Fibroblast of the conjunctiva (primary cell): Measurements from ENCODE around the gene RAD23B.

Experiments used
- DNase-seq: peaks from one replicate; pipeline ENCODE4 v3.0.0-alpha.2; 2010; ENCODE audit warnings: low read depth

The RAD23B gene

DNA sequence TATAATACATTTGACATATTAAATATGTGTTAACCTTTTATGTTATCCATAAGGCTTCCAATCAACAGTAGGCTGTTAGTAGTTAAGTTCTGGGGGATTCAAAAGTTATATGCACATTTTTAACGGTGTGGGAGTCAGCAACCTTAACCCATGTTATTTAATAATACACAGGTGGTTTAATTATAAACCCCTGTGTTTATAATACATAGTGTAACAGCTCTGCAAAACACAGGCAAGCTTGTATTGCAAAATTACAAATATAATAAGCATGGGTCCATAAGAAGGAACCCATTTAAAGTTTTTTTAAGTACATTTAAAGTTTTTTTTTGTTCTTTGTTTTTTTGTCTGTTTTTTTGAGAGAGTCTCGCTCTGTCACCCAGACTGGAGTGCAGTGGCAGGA lies 14.5 kb upstream of the RAD23B start:
- DNase-seq, result no peak

- no peak for DNase-seq
Observed at GRCh38 chr9:107269254-107269653, 13.8 kb upstream of the RAD23B start.

DNA sequence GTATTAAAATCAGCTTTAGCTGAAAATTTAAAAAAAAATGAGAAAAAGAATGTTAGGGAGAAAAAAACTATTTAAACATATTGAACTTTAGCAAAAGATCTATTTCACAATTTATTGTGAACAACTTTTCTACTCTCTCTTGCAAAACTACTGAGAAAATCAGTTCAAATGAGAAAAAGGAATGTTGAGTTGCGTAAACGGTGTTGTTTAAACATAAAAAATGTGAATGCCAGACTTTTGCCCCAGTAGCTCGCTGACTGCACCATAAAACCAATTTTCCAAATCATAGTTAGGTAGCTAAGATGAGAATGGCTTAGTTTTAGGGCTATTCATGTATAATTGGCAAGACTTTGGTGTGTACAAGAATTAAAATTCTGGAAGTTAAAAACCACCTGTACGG lies 13.4 kb upstream of the RAD23B start:
- DNase-seq, result no peak

- no peak for DNase-seq
Observed at GRCh38 chr9:107270082-107270481, 13.0 kb upstream of the RAD23B start.

- DNase-seq, result no peak
Observed at GRCh38 chr9:107270580-107270979, 12.5 kb upstream of the RAD23B start.

- no peak for DNase-seq
Observed at GRCh38 chr9:107273634-107274033, 9.4 kb upstream of the RAD23B start.

DNA sequence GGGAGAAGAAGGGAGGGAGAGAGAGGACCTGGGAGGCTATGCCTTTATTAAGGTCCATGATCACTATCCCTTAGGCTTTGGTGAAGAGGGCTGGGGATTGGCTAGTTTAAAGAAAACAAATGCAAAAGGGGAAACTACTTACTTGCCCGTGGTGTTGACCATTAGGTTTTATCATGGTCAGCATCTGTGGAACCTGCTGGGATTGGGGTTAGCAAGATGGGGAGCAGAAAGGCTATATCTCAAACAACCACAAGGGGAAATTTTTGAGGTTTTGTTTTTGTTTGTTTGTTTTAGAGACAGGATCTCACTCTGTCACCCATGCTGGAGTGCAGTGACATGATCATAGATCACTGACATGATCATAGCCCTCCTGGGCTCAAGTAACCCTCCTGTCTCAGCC lies 9.0 kb upstream of the RAD23B start:
- DNase-seq, result no peak

- DNase-seq, result peak; percentile 98
Observed at GRCh38 chr9:107274953-107275422, 8.1 kb upstream of the RAD23B start.

GRCh38 chr9:107275530-107275929 lies 7.5 kb upstream of the RAD23B start:
- DNase-seq, result no peak

DNA sequence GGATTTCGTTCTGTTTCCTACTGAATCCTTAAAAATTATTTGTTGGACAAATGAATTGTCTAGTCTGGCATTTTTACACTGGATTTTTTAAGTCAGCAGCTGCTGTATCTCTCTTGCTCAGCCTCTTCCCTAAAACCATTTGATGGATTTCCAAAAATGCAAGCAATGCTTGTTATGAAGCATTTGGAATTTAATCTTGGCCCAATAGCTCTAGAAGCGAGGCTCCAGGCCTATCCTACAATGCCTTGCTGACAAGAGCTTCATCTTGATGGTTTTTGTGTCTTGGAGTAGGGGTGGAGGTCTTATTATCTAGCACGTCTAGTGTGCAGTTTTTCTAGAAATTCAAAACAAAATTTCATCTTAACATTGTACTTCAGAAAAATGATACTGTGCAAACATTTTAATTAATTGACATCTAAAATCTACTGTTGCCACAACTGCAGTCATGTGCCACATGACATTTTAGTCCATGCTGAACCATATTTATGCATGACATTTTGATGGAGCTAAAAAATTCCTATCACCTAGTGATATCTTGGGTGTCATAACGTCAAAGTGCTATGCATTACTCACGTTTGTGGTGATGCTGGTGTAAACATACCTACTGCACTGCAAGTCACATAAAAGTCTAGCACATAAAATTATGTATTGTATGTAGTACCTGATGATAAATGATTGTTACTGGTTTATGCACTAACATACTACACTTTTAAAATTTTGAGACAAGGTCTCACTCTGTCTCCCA lies 5.9 kb upstream of the RAD23B start:
- DNase-seq, result no peak

GRCh38 chr9:107277801-107278200 lies 5.3 kb upstream of the RAD23B start:
- DNase-seq, result no peak

GRCh38 chr9:107279086-107279485 lies 4.0 kb upstream of the RAD23B start:
- no peak for DNase-seq

DNA sequence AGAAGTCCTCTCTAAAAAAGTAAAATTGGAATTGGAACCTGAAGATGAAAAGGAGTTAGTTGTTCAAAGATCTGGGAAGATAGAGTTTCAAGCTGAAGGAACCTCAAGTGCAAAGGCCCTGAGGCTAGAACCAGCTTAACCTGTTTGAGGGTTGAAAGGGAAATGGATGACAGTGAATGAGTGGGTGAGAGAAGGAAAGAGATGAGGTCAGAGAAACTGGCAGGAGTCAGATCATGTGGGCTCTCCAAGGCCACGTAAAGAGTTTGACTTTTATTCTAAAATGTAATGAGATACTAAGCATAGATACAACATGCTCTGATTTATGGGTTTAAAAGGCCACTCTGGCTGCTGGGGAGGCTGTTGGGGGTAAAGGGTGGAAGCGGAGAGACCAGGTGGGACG lies 2.5 kb upstream of the RAD23B start:
- no peak for DNase-seq

- DNase-seq, result no peak
Observed at GRCh38 chr9:107281184-107281583, 1.9 kb upstream of the RAD23B start.

DNA sequence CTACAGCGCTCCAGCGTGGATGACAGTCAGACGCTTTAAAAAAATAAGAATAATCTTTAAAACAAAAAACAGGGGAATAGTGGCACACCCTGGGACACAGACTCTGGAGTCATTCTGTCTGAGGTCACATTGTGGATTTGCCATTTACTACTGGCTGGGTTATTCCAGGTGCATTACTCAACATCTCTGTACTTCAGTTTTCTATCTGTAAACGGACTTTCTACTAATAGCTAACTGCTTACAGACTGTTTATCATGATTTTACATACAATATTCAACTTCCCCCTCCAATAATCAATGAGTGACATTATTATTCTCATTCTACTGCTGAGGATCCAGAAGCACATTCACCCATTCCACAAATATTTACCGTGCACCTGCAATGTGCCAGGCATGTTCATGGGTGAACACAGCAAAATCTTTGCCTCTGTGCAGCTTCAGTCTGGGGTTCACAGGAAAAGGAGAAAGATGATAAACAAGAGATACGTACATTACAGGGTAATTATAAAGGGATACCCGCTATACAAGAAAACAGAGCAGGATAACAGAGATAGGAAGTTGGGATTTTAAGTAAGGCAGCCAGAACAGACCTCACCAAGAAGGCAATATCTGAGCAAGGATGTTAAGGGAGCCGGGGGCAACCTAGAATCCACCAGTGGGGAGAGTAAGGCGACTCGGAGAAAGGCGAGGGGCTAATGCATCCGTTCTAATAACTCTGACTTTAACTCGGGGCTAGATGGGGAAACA lies 984 bp upstream of the RAD23B start:
- DNase-seq, result no peak

DNA sequence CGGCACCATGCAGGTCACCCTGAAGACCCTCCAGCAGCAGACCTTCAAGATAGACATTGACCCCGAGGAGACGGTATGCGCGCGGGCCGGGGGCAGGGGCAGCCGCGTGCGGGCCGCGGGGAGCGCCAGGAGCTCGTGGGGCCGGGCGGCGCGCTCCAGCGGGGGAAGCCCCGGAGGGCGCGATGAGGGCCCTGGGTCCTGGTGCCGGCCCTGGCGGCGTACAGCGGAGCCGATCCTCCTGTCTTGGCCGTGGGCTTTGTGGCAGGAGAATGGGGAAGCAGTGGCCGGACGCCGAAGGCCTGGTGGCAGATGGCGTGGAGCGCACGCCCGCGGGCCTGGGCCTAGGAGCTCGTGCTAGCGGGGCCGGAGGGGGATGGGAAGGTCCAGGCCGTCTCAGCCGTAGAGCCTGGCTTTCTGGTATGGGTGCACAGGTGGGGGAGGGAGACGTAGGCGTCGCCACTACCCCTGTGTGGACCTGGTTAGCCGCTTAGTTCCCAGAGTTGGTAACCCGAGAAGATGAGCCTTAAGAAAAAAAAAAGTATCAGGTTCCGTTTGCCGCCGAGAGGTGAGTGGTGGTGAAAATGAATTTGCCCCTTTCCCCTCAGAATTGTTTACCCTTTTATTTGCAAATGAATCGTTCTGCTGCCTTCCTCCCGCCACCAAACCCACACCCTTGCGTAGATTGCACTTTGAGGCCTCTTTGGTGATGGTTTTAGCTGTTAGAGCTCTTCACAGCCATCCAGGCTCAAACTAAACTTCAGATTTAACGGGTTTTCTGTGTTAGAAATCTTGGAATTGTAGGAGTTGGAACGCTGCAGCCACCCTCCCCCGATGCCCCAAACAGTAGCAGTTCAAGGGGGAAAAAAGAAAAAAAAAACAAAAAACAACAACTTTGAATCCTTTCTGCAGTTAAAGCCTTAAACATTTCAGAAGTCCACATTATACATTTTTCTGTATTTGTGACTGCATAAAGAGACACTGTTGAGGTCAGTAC lies 841 bp downstream of the RAD23B start:
- DNase-seq, result no peak

DNA sequence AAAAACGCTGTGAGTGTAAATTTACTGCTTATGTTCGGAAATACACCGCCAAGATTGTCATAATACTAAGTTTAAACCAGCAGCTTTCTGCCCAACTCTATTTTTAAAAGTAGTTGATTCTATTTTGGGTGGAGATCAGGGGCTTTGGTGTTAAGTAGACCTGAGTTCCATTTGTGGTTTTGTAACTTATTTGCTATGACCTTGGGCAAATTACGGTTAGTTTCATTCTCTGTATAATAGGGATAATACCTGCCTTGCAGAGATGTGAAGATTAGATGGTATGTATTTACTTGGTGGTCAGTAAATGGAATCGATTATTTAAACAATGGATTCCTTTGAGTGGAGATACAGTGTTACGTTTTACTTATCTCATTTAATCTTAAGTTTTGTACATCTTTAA lies 1.6 kb downstream of the RAD23B start:
- no peak for DNase-seq

- DNase-seq, result no peak
Observed at GRCh38 chr9:107285286-107285685, 2.2 kb downstream of the RAD23B start.

DNA sequence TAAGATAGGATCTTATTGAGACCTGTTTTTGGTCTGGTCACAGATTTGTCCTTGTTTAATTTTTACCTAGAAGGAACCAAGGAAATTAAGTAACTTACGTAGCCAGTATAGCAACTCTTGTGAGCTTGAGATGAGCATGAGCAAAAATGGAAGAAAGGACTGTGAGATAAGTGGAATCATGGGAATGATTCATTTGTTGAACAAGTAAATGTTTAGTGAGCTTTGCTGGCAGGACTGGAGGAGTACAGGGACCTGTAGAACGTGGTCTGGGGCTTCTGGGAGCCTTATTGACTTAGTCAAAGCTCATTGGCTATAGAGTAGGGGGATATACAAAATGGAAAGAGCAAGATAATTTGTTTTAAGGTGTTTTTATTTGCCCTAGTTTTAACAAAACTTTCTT lies 3.0 kb downstream of the RAD23B start:
- DNase-seq, result no peak

GRCh38 chr9:107288701-107289100 lies 5.6 kb downstream of the RAD23B start:
- no peak for DNase-seq

DNA sequence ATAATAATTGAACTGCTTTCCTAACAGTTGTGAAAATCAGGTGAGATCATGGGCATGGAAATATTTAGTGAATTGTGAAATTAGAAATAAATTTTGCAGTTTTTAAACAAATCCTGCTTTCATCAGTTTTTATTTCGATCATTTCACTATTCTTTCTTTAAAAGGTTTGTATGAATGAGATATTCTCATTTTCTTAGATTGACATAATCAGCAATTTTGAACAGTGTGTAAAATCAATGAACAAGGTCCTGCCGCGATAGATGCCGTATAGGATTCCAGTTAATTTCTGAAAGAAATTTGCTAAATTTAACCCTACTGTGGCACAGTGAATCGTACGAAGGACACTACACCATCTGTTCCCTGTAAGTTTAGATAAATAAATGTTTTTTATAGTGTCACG lies 7.5 kb downstream of the RAD23B start:
- DNase-seq, result no peak

- DNase-seq, result no peak
Observed at GRCh38 chr9:107292821-107293542, 9.9 kb downstream of the RAD23B start.
